H1 (cell line): Measurements from ENCODE around the gene ZMIZ1. TPM values are rescaled to one million over a fixed set of nuclear protein-coding genes. Genes with fewer than 3 reads are reported as not detected.

Source experiments
- CTCF ChIA-PET: fragments of 300-600 bp; sonication (Branson Sonifier 250); formaldehyde crosslinking; loops from one replicate; lab custom pipeline; 2021; ENCODE audit not compliant: partially characterized antibody; lab: Charles Lee
- POLR2A ChIA-PET: fragments of 300-600 bp; sonication (Branson Sonifier 250); formaldehyde crosslinking; loops from one replicate; lab custom pipeline; 2021; ENCODE audit warnings: inconsistent platforms; ENCODE audit not compliant: partially characterized antibody; lab: Charles Lee
- DNase-seq, 2 experiments: peaks; one replicate each; pipeline versions ENCODE4 v3.0.0 to v3.0.0-alpha.2; 2010 to 2022; ENCODE audit warnings: low spot score in 2 of 2, low read depth in 1 of 2, mixed read lengths in 1 of 2
- FAIRE-seq: peaks from 2 replicates; lab custom pipeline; 2011; peaks lifted over from hg19 to GRCh38; lab: Jason Lieb, UNC
- H2AFZ ChIP-seq: 2 replicates; pipeline ENCODE4 v1.8.1; 2012; ENCODE audit warnings: low read length, inconsistent platforms
- H2AK5ac ChIP-seq: 2 replicates; pipeline ENCODE4 v1.6.1; 2013; ENCODE audit warnings: low read depth, low read length
- H2BK120ac ChIP-seq: replicated peaks from 2 replicates; pipeline ENCODE3; 2013; ENCODE audit warnings: low read depth, low read length, inconsistent platforms
- H2BK12ac ChIP-seq: 2 replicates; pipeline ENCODE4 v1.6.1; 2013; ENCODE audit warnings: low read depth, low read length
- H2BK15ac ChIP-seq: 2 replicates; pipeline ENCODE4 v1.6.1; 2013; ENCODE audit warnings: low read length
- H2BK20ac ChIP-seq: 2 replicates; pipeline ENCODE4 v1.6.1; 2013; ENCODE audit warnings: low read length
- H2BK5ac ChIP-seq: 2 replicates; pipeline ENCODE4 v1.6.1; 2013; ENCODE audit warnings: low read depth, low read length
- H3K14ac ChIP-seq: 2 replicates; pipeline ENCODE4 v1.6.1; 2013; ENCODE audit warnings: inconsistent platforms; ENCODE audit not compliant: insufficient read length
- H3K18ac ChIP-seq: 2 replicates; pipeline ENCODE4 v1.6.1; 2013; ENCODE audit warnings: low read length; ENCODE audit errors: extremely low read depth
- H3K23ac ChIP-seq: 2 replicates; pipeline ENCODE4 v1.6.1; 2013; ENCODE audit warnings: inconsistent platforms; ENCODE audit not compliant: insufficient read length
- H3K23me2 ChIP-seq: 2 replicates; pipeline ENCODE4 v1.6.1; 2013; ENCODE audit warnings: low read depth, low read length
- H3K27ac ChIP-seq: 2 replicates; pipeline ENCODE4 v1.6.1; 2011; ENCODE audit warnings: low read depth, low read length, inconsistent platforms
- H3K27me3 ChIP-seq, 4 experiments: replicated peaks in 1 of 4; 1 replicate in 1 of 4; 2 replicates in 3 of 4; pipeline versions ENCODE4 v1.6.1 to v1.8.1; 2011 to 2013; ENCODE audit warnings: low read length in 3 of 4, mild to moderate bottlenecking in 3 of 4, inconsistent platforms in 2 of 4, mixed read lengths in 2 of 4, moderate library complexity in 1 of 4; ENCODE audit not compliant: control insufficient read depth in 3 of 4, insufficient read depth in 3 of 4; ENCODE audit errors: extremely low read depth in 1 of 4
- H3K36me3 ChIP-seq, 4 experiments: 2 replicates each; pipeline versions ENCODE4 v1.6.1 to v1.8.1; 2011 to 2013; ENCODE audit warnings: mild to moderate bottlenecking in 4 of 4, low read length in 3 of 4, moderate library complexity in 2 of 4, control low read depth in 1 of 4, inconsistent platforms in 1 of 4; ENCODE audit not compliant: insufficient read depth in 4 of 4, control insufficient read depth in 2 of 4
- H3K4ac ChIP-seq: replicated peaks from 2 replicates; pipeline ENCODE3; 2013; ENCODE audit warnings: low read length, low read depth, mixed read lengths, inconsistent platforms; ENCODE audit not compliant: insufficient read length
- H3K4me1 ChIP-seq, 4 experiments: replicated peaks in 1 of 4; 1 replicate in 1 of 4; 2 replicates in 3 of 4; pipeline versions ENCODE4 v1.6.1 to v1.8.1; 2011 to 2013; ENCODE audit warnings: low read length in 3 of 4, inconsistent platforms in 2 of 4, mixed read lengths in 1 of 4; ENCODE audit not compliant: insufficient read depth in 4 of 4, control insufficient read depth in 3 of 4
- H3K4me2 ChIP-seq, 2 experiments: 2 replicates each; pipeline versions ENCODE4 v1.6.1 to v1.8.1; 2011 to 2013; ENCODE audit warnings: low read depth in 2 of 2, low read length in 2 of 2, control low read depth in 1 of 2, inconsistent platforms in 1 of 2, mild to moderate bottlenecking in 1 of 2; ENCODE audit not compliant: insufficient read depth in 1 of 2
- H3K4me3 ChIP-seq, 4 experiments: fragments of 200-600, 300-600 bp in 1 of 4; sonication (generic), shearing (Covaris generic), sonication (Bioruptor Twin) in 1 of 4; 2 replicates each; pipeline versions ENCODE4 v1.5.1 to v1.8.1; 2011 to 2016; ENCODE audit warnings: low read length in 4 of 4, low read depth in 3 of 4, control low read depth in 2 of 4, inconsistent platforms in 2 of 4, mild to moderate bottlenecking in 2 of 4, mixed read lengths in 1 of 4, moderate library complexity in 1 of 4; ENCODE audit not compliant: insufficient read depth in 2 of 4; ENCODE audit errors: extremely low read depth in 1 of 4
- H3K56ac ChIP-seq: replicated peaks from 2 replicates; pipeline ENCODE3; 2013; ENCODE audit warnings: low read depth, mild to moderate bottlenecking, mixed read lengths, low read length, inconsistent platforms; ENCODE audit not compliant: insufficient read length
- H3K79me1 ChIP-seq: 2 replicates; pipeline ENCODE4 v1.6.1; 2013; ENCODE audit warnings: low read depth, low read length, control low read depth
- H3K79me2 ChIP-seq, 2 experiments: 2 replicates each; pipeline versions ENCODE4 v1.6.1 to v1.8.1; 2012 to 2013; ENCODE audit warnings: low read length in 2 of 2, mild to moderate bottlenecking in 2 of 2, inconsistent platforms in 1 of 2; ENCODE audit not compliant: insufficient read depth in 2 of 2, control insufficient read depth in 1 of 2
- H3K9ac ChIP-seq, 4 experiments: replicated peaks in 1 of 4; 1 replicate in 1 of 4; 2 replicates in 3 of 4; pipeline versions ENCODE4 v1.6.1 to v1.8.1; 2011 to 2013; ENCODE audit warnings: low read depth in 3 of 4, low read length in 3 of 4, control low read depth in 2 of 4, mild to moderate bottlenecking in 2 of 4, moderate library complexity in 2 of 4, inconsistent platforms in 1 of 4; ENCODE audit errors: extremely low read depth in 1 of 4
- H3K9me3 ChIP-seq, 2 experiments: 2 replicates each; pipeline versions ENCODE4 v1.6.1 to v1.8.1; 2012 to 2013; ENCODE audit warnings: mild to moderate bottlenecking in 2 of 2, moderate library complexity in 2 of 2, control low read depth in 1 of 2, inconsistent platforms in 1 of 2, low read depth in 1 of 2, low read length in 1 of 2, mixed read lengths in 1 of 2; ENCODE audit not compliant: insufficient read depth in 2 of 2
- H4K20me1 ChIP-seq, 2 experiments: replicated peaks in 1 of 2; 2 replicates each; pipeline versions ENCODE3 to v1.8.1; 2011 to 2013; ENCODE audit warnings: inconsistent platforms in 2 of 2, low read length in 2 of 2, mild to moderate bottlenecking in 1 of 2; ENCODE audit not compliant: insufficient read depth in 2 of 2, control insufficient read depth in 1 of 2
- H4K5ac ChIP-seq: 2 replicates; pipeline ENCODE4 v1.6.1; 2013; ENCODE audit warnings: low read length, low read depth, mixed read lengths, inconsistent platforms; ENCODE audit not compliant: insufficient read length
- H4K8ac ChIP-seq: 2 replicates; pipeline ENCODE4 v1.8.0; 2013; ENCODE audit warnings: mild to moderate bottlenecking, moderate library complexity, low read length, inconsistent platforms; ENCODE audit not compliant: insufficient read depth; ENCODE audit errors: extremely low read depth
- H4K91ac ChIP-seq: replicated peaks from 2 replicates; pipeline ENCODE3; 2013; ENCODE audit warnings: low read length, mixed read lengths, inconsistent platforms; ENCODE audit not compliant: insufficient read length
- BACH1 ChIP-seq: IDR thresholded peaks from 2 replicates; pipeline ENCODE4 v1.6.1; 2012; ENCODE audit warnings: low read length, improper control_type of control experiment
- E2F6 ChIP-seq: IDR thresholded peaks from 2 replicates; pipeline ENCODE4 v1.6.1; 2012; ENCODE audit warnings: inconsistent platforms
- EZH2 ChIP-seq: fragments of 200-600 bp; sonication (generic); IDR thresholded peaks from 2 replicates; pipeline ENCODE4 v1.7.1; 2012; ENCODE audit warnings: low read depth, mild to moderate bottlenecking, moderate library complexity, low read length, inconsistent platforms; ENCODE audit not compliant: severe bottlenecking
- RNF2 ChIP-seq: fragments of 200-900, 300-1000 bp; sonication (generic); IDR thresholded peaks from 2 replicates; pipeline ENCODE4 v1.7.1; 2016; ENCODE audit warnings: borderline replicate concordance, low read depth, mild to moderate bottlenecking, antibody characterized with exemption, low read length; ENCODE audit not compliant: poor library complexity, severe bottlenecking; ENCODE audit errors: missing control alignments
- SP1 ChIP-seq: IDR thresholded peaks from 2 replicates; pipeline ENCODE4 v1.6.1; 2011; ENCODE audit warnings: low read depth, low read length
- SP4 ChIP-seq: IDR thresholded peaks from 2 replicates; pipeline ENCODE4 v1.6.1; 2012; ENCODE audit warnings: low read length, inconsistent platforms
- TAF1 ChIP-seq: IDR thresholded peaks from 2 replicates; pipeline ENCODE4 v1.6.1; 2011; ENCODE audit warnings: mild to moderate bottlenecking, low read depth, low read length
- TCF12 ChIP-seq: IDR thresholded peaks from 2 replicates; pipeline ENCODE4 v1.6.1; 2011; ENCODE audit warnings: low read depth, mild to moderate bottlenecking, low read length
- WGBS, 2 experiments: shearing (Covaris generic) in 1 of 2; methylation state at CpG; one replicate each; pipeline versions ENCODE4 v1.1.6 to v1.1.7; 2013 to 2015; ENCODE audit warnings: low lambda C conversion rate in 2 of 2, mixed read lengths in 2 of 2, inconsistent platforms in 1 of 2, low coverage in 1 of 2, missing lambda C conversion rate in 1 of 2; ENCODE audit not compliant: insufficient replicate concordance in 2 of 2, insufficient coverage in 1 of 2, insufficient read length in 1 of 2; ENCODE audit errors: extremely low coverage in 1 of 2, missing lambda C conversion rate in 1 of 2; 5-methylcytosine and 5-hydroxymethylcytosine counted together
- polyA plus RNA-seq, 7 experiments: library from polyadenylated mRNA; depleted of rRNA in 3 of 7; stranded (reverse) in 5 of 7; unstranded in 2 of 7; fragments of >200 nt in 5 of 7; fragments of 200-250 nt in 2 of 7; gene quantifications; 1 replicate in 5 of 7; 2 replicates in 1 of 7; 4 replicates in 1 of 7; pipeline versions ENCODE4 v1.2.1 to v1.2.3, GENCODE V29; 2011 to 2013; ENCODE audit warnings: missing spikeins in 2 of 7, mixed read lengths in 2 of 7
- total RNA-seq: library from RNA; stranded (reverse); fragmentation: NEBNext Ultra II Directional; extraction: Animal tissue kit (Norgen Biotek cat#: 25700); gene quantifications from 2 replicates; pipeline ENCODE4 v1.2.1, GENCODE V29; 2021

The ZMIZ1 gene
- total and polyA plus RNA-seq, 2 of the 8 experiments (the other 6 are each of a cell fraction or from before 2014, with no cell fraction given): 8.1 to 28.0 TPM

- H3K79me2 ChIP-seq: no peaks in the 10 kb centered on the region
- H3K23me2 ChIP-seq: no peaks in the 10 kb centered on the region; the same call in 1 of the 2 replicates
- H2AFZ ChIP-seq: no peak overlapping the region
- H3K36me3 ChIP-seq: peaks cover 0 to 10% (median 0%) of the 10 kb centered on the region in 4 experiments; a peak in 2 of 8 replicates
- no peak overlapping the region for H4K5ac ChIP-seq
- H3K9ac ChIP-seq: no peak overlapping the region
- no peak for DNase-seq
- H3K14ac ChIP-seq: no peak overlapping the region
- no peak overlapping the region for H2BK120ac ChIP-seq
- H3K9me3 ChIP-seq: no peaks in the 10 kb centered on the region
- no peak overlapping the region for H2AK5ac ChIP-seq
- no peak overlapping the region for H2BK5ac ChIP-seq
- peaks cover 0 to 5% of the 10 kb centered on the region in 2 experiments for H4K20me1 ChIP-seq
- no peak overlapping the region for H3K18ac ChIP-seq
- no peak overlapping the region for H3K27ac ChIP-seq
- H2BK12ac ChIP-seq: no peak overlapping the region
- H3K4me1 ChIP-seq: peaks cover 4 to 21% (median 15%) of the 10 kb centered on the region in 4 experiments
- H3K79me1 ChIP-seq: no peaks in the 10 kb centered on the region
- H3K4me3 ChIP-seq: no peak overlapping the region
- FAIRE-seq: no peak
- H3K4ac ChIP-seq: no peak overlapping the region
- no peaks in the 10 kb centered on the region for H3K27me3 ChIP-seq
- POLR2A ChIA-PET: interaction anchor here (1.8 kb wide), 1 partner anchor 29 kb away, joined by 4 read pairs; no protein-coding TSS in a partner anchor
- no peak overlapping the region for H2BK20ac ChIP-seq
- H4K8ac ChIP-seq: no peak overlapping the region
- CTCF ChIA-PET: interaction anchor here (1.1 kb wide), 1 partner anchor 8 kb away, joined by 3 read pairs; no protein-coding TSS in a partner anchor
- no peak overlapping the region for H3K23ac ChIP-seq
- no peak overlapping the region for H3K4me2 ChIP-seq
- no peak overlapping the region for H3K56ac ChIP-seq
- WGBS, 2 experiments: 92% methylated on average over 8 of the region's 8 CpGs; no CpG with 5 or more reads in 1 of the 2 experiments
- H2BK15ac ChIP-seq: no peak overlapping the region
- H4K91ac ChIP-seq: no peak overlapping the region
- TF ChIP-seq SP1 (no peak), SP4 (no peak), RNF2 (no peak), EZH2 (no peak), TCF12 (no peak), BACH1 (no peak), TAF1 (no peak), E2F6 (no peak)
Measured at GRCh38 chr10:79313320-79313719, 244.6 kb downstream of the ZMIZ1 start.
